Heart right ventricle (tissue), 16 donors: Measurements from ENCODE around the gene PCDHGB5. TPM values are rescaled to one million over a fixed set of nuclear protein-coding genes. Genes with fewer than 3 reads are reported as not detected.

Experiments used
- ATAC-seq, 8 donors: fragments of 200-7000 bp; cut with Tn5 transposase; one replicate each; pipeline ENCODE4 v1.9.1; 2020; ENCODE audit warnings: mild to moderate bottlenecking in 8 of 8, moderate library complexity in 8 of 8, moderate number of reproducible peaks in 1 of 8
- DNase-seq, 2 donors: peaks; one replicate each; pipeline ENCODE4 v3.0.0-alpha.2; 2020
- H3K27ac ChIP-seq, 10 donors: fragments of 200-600 bp; sonication (generic) in 2 of 10; one replicate each; pipeline versions ENCODE4 v1.5.0 to v1.8.0; 2020 to 2022; ENCODE audit warnings: mild to moderate bottlenecking in 3 of 10
- H3K27me3 ChIP-seq, 7 donors: fragments of 200-600 bp; one replicate each; pipeline ENCODE4 v1.8.0; 2021 to 2022; ENCODE audit warnings: mild to moderate bottlenecking in 2 of 7
- H3K36me3 ChIP-seq, 9 donors: fragments of 200-600 bp; sonication (generic) in 1 of 9; one replicate each; pipeline versions ENCODE4 v1.5.0 to v1.8.0; 2020 to 2022; ENCODE audit warnings: mild to moderate bottlenecking in 2 of 9
- H3K4me1 ChIP-seq, 9 donors: fragments of 200-600 bp; sonication (generic) in 1 of 9; one replicate each; pipeline versions ENCODE4 v1.5.0 to v1.8.0; 2020 to 2022; ENCODE audit warnings: mild to moderate bottlenecking in 4 of 9
- H3K4me3 ChIP-seq, 10 donors: fragments of 200-600 bp; sonication (generic) in 2 of 10; one replicate each; pipeline versions ENCODE4 v1.5.0 to v1.8.0; 2020 to 2022; ENCODE audit warnings: mild to moderate bottlenecking in 7 of 10, moderate library complexity in 2 of 10
- H3K9me3 ChIP-seq, 11 donors: fragments of 200-600 bp in 10 of 11; sonication (generic) in 2 of 11; one replicate each; pipeline versions ENCODE4 v1.5.0 to v1.8.0; 2013 to 2022; ENCODE audit warnings: mild to moderate bottlenecking in 2 of 11, control low read depth in 1 of 11, moderate library complexity in 1 of 11
- CTCF ChIP-seq, 9 donors: fragments of 200-600 bp; sonication (generic) in 2 of 9; IDR thresholded peaks; one replicate each; pipeline versions ENCODE4 v1.5.0 to v1.8.0; 2021 to 2022; ENCODE audit warnings: antibody characterized with exemption in 9 of 9, mild to moderate bottlenecking in 5 of 9, moderate library complexity in 1 of 9
- WGBS, 2 donors: extraction: QIAGEN DNeasy Blood & Tissue Kit; methylation state at CpG; one replicate each; pipeline ENCODE4 v1.1.7; 2013; ENCODE audit warnings: inconsistent platforms in 1 of 2; 5-methylcytosine and 5-hydroxymethylcytosine counted together
- intact Hi-C, 10 donors: fragments of 100-400 bp; cut with DNase I; formaldehyde crosslinking; loops; one replicate each; pipeline versions ENCODE4 v1.11.1 to v1.14.2; 2022
- polyA plus RNA-seq, 2 donors: library from polyadenylated mRNA; stranded (reverse); fragments of 200-250 nt; gene quantifications; one replicate each; pipeline ENCODE4 v1.2.3, GENCODE V29; 2013
- total RNA-seq, 10 donors: library from RNA; stranded (reverse); fragmentation: NEBNext Ultra II Directional in 3 of 10; extraction: Animal tissue kit (Norgen Biotek cat#: 25700) in 3 of 10; gene quantifications; one replicate each; pipeline versions ENCODE4 v1.2.1 to v1.2.4, GENCODE V29; 2021 to 2023
- donor health status: Arrhythmogenic right ventricular cardiomyopathy.
- donor health status: ischemic (EF 13 %, LVEDD 7.1; RV severe dilation, severe dysfunction).
- donor health status: healthy with polysubstance abuse.
- donor health status: DM: no; HTN: yes; CAD: no.
- donor health status: DM: no; HTN: no; CAD: no.
- donor health status: ischemic (EF 25% LVEDD 6.9; RV normal size, moderate dysfunction).
- donor health status: ischemic (EF 25% LVEDD 5.7; RV mildly dilated, moderate dysfunction).
- donor health status: healthy.
- donor health status: DM: yes; HTN: yes; CAD: no.
- donor health status: Ischemic cardiomyopathy.
- donor health status: ischemic (EF 35%, LVEDD 5.7; RV mildly dilated, moderate dysfunction).
- donor health status: nonischemic (EF 11% LVEDD 7.7; RV severe dilation, severe dysfunction).
- donor health status: DM: yes; HTN: yes; CAD: no.
- donor health status: PGD.
- donor health status: ischemic (EF 29% LVEDD 5.4; RV normal size, mild dysfunction).
- donor health status: nonischemic (EF 23%, LVEDD 6.1; RV moderate dilation, normal function).

PCDHGB5 gene
- total and polyA plus RNA-seq, 12 donors = 1.6 to 12.1 (median 8.2) TPM

GRCh38 chr5:141417494-141418172, 19.9 kb downstream of the PCDHGB5 start, which contains the start of gene PCDHGB7:
Gene PCDHGB7, plus strand, starts transcription at chr5:141417677. Its CDS starts 183 bp downstream, at chr5:141417860.
- Histone ChIP-seq H3K9me3 (peaks cover 0 to 100% (median 63%) of the 10 kb centered on the region in 11 donors), H3K36me3 (peaks cover 0 to 42% (median 0%) of the 10 kb centered on the region in 9 donors), H3K27ac (peak within 1 kb of the TSS in 9 of 10 donors; percentile 30 to 78 (median 56)), H3K4me3 (peak within 1 kb of the TSS; percentile 20 to 55 (median 51)), H3K27me3 (peaks cover 0 to 100% (median 0%) of the 10 kb centered on the region in 7 donors), H3K4me1 (peaks cover 0 to 37% (median 5%) of the 10 kb centered on the region in 9 donors)
- peak; percentile 90 to 94 (median 94) for ATAC-seq
- intact Hi-C loops = loop anchor here in 9 of 10 donors (1.0 to 10.0 kb wide), 9 partner anchors 105 to 203 kb away; partner anchors contain the start of gene PCDHB13 (in 1 of the 9)
- peak; percentile 62 to 83 (median 76) for TF ChIP-seq CTCF (IDR thresholded peaks at IDR 0.05)
- DNase-seq = peak; percentile 66 to 79
- 12 to 13% methylated on average over 40 to 46 of the region's 47 CpGs for WGBS, 2 donors

- WGBS, 2 donors = 38 to 45% methylated on average over 74 of the region's 74 CpGs
- Histone ChIP-seq H3K4me1 (peaks cover 0 to 25% (median 6%) of the 10 kb centered on the region in 9 donors), H3K27me3 (peaks cover 0 to 100% (median 0%) of the 10 kb centered on the region in 7 donors), H3K4me3 (no peak overlapping the region), H3K27ac (no peak overlapping the region), H3K9me3 (peaks cover 0 to 100% (median 67%) of the 10 kb centered on the region in 11 donors), H3K36me3 (peaks cover 0 to 34% (median 0%) of the 10 kb centered on the region in 9 donors)
- TF ChIP-seq CTCF (IDR thresholded peaks at IDR 0.05) = no peak
- DNase-seq (no peak), ATAC-seq (peak in 1 of 8 donors; percentile 29)
- intact Hi-C loops = loop anchor here in 8 of 10 donors (5.0 to 10.0 kb wide), 7 partner anchors 103 to 204 kb away; partner anchors contain the start of gene PCDHB13 (in 1 of the 8)
Observed at GRCh38 chr5:141419074-141419880, 21.5 kb downstream of the PCDHGB5 start.

- intact Hi-C loops = loop anchor here in 4 of 10 donors (2.0 to 10.0 kb wide), 4 partner anchors 54 to 104 kb away; partner anchors contain the start of gene PCDHGA3 (in 1 of the 4)
- DNase-seq (no peak), ATAC-seq (peak in 4 of 8 donors; percentile 34 to 60 (median 42))
- Histone ChIP-seq H3K4me1 (peaks cover 0 to 25% (median 6%) of the 10 kb centered on the region in 9 donors), H3K9me3 (peaks cover 0 to 100% (median 66%) of the 10 kb centered on the region in 11 donors), H3K27ac (no peak within 1 kb of the TSS), H3K4me3 (peak within 1 kb of the TSS in 9 of 10 donors; percentile 6 to 42 (median 34)), H3K27me3 (peaks cover 0 to 99% (median 0%) of the 10 kb centered on the region in 7 donors), H3K36me3 (peaks cover 0 to 47% (median 0%) of the 10 kb centered on the region in 9 donors)
- TF ChIP-seq CTCF (IDR thresholded peaks at IDR 0.05) = peak; percentile 23 to 60 (median 49)
- WGBS, 2 donors = 27 to 30% methylated on average over 42 of the region's 42 CpGs
Observed at GRCh38 chr5:141420855-141421488, 23.2 kb downstream of the PCDHGB5 start, which contains the start of gene PCDHGA11. Gene PCDHGA11, plus strand, starts transcription at chr5:141421051. Its CDS starts 177 bp downstream, at chr5:141421228.
